Measurements from ENCODE around the gene HMGXB3.

DNA sequence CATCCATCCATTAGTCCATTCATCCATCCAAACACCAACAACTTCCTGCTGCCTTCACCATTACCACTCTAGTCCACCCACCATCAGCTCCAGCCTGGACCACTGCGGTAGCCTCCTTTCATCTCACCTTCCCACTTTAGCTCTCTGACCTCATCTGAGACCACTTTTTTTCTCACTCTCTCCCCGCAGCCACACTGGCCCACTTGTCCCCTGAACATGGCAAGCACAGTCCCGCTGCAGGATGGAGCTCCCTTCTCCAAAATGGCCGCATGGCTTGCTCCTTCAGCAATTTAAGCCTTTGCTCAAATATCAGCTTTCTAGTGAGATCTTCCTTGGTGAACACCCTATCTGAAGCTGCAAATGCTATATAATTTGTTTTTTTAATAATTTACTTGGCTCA lies 74.7 kb downstream of the HMGXB3 start:
- TF ChIP-seq PPARA (CRISPR knock-in tag; IDR thresholded peaks at IDR 0.05; ENCODE audit: borderline replicate concordance) (no peak), TCF4 (CRISPR knock-in tag; IDR thresholded peaks at IDR 0.05; ENCODE audit: borderline replicate concordance) (no peak), ZFP3 (CRISPR knock-in tag; IDR thresholded peaks at IDR 0.05) (no peak), ISL1 (CRISPR knock-in tag; IDR thresholded peaks at IDR 0.05) (no peak), PATZ1 (CRISPR knock-in tag; IDR thresholded peaks at IDR 0.05; ENCODE audit: borderline replicate concordance) (no peak), ZC3H10 (CRISPR knock-in tag; IDR thresholded peaks at IDR 0.05) (no peak), GLIS3 (CRISPR knock-in tag; IDR thresholded peaks at IDR 0.05) (no peak), BACH2 (CRISPR knock-in tag; IDR thresholded peaks at IDR 0.05; ENCODE audit: borderline replicate concordance) (no peak), ZFP30 (CRISPR knock-in tag; IDR thresholded peaks at IDR 0.05) (no peak), CSDC2 (CRISPR knock-in tag; IDR thresholded peaks at IDR 0.05) (no peak), SNAI2 (CRISPR knock-in tag; IDR thresholded peaks at IDR 0.05) (no peak), ESRRG (CRISPR knock-in tag; IDR thresholded peaks at IDR 0.05) (no peak)
- TF ChIP-seq, protein P1, sequence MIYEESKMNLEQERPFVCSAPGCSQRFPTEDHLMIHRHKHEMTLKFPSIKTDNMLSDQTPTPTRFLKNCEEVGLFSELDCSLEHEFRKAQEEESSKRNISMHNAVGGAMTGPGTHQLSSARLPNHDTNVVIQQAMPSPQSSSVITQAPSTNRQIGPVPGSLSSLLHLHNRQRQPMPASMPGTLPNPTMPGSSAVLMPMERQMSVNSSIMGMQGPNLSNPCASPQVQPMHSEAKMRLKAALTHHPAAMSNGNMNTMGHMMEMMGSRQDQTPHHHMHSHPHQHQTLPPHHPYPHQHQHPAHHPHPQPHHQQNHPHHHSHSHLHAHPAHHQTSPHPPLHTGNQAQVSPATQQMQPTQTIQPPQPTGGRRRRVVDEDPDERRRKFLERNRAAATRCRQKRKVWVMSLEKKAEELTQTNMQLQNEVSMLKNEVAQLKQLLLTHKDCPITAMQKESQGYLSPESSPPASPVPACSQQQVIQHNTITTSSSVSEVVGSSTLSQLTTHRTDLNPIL (CRISPR knock-in tag; IDR thresholded peaks at IDR 0.05; ENCODE audit: low read depth): no peak
